IMR-90 (cell line): ENCODE results near the gene IL4. TPM values are rescaled to one million over a fixed set of nuclear protein-coding genes. Genes with fewer than 3 reads are reported as not detected.

Experiments
- ATAC-seq: fragments of 200-7000 bp; cut with Tn5 transposase; 2 replicates; pipeline ENCODE4 v1.9.1; 2020; ENCODE audit warnings: low read depth, mild to moderate bottlenecking, moderate library complexity
- BruUV-seq: library from RNA; stranded (reverse); fragments of 400-500 nt; replicated peaks from 2 replicates; lab custom pipeline; 2021; lab: Mats Ljungman, UMichigan
- CTCF ChIA-PET: fragments of 300-600 bp; formaldehyde crosslinking; extraction: SDS; loops from one replicate; lab custom pipeline; 2021; ENCODE audit warnings: antibody characterized with exemption; lab: Yijun Ruan, JAX
- POLR2A ChIA-PET: fragments of 300-600 bp; sonication (Branson Sonifier 250); formaldehyde crosslinking; loops from one replicate; lab custom pipeline; 2022; ENCODE audit warnings: antibody characterized with exemption; ENCODE audit not compliant: unreplicated experiment; lab: Charles Lee
- DNase-seq: peaks from one replicate; pipeline ENCODE4 v3.0.0; 2013
- H2AFZ ChIP-seq: replicated peaks from 2 replicates; pipeline ENCODE3; 2013; ENCODE audit warnings: low read length, mild to moderate bottlenecking; ENCODE audit not compliant: poor library complexity
- H2AK5ac ChIP-seq: 2 replicates; pipeline ENCODE4 v1.6.1; 2013; ENCODE audit warnings: low read depth, low read length, inconsistent platforms
- H2AK9ac ChIP-seq: replicated peaks from 2 replicates; pipeline ENCODE3; 2013; ENCODE audit warnings: mild to moderate bottlenecking, low read depth, low read length, moderate library complexity; ENCODE audit not compliant: poor library complexity
- H2BK120ac ChIP-seq: 2 replicates; pipeline ENCODE4 v1.6.1; 2013; ENCODE audit warnings: low read depth, low read length, inconsistent platforms
- H2BK15ac ChIP-seq: 3 replicates; pipeline ENCODE4 v1.6.1; 2013; ENCODE audit warnings: low read depth, low read length, inconsistent platforms
- H2BK20ac ChIP-seq: 2 replicates; pipeline ENCODE4 v1.6.1; 2013; ENCODE audit warnings: low read depth, mild to moderate bottlenecking, inconsistent platforms, low read length, moderate library complexity
- H2BK5ac ChIP-seq: 2 replicates; pipeline ENCODE4 v1.6.1; 2013; ENCODE audit warnings: mild to moderate bottlenecking, low read depth, low read length, inconsistent platforms; ENCODE audit not compliant: poor library complexity, severe bottlenecking
- H3K14ac ChIP-seq: replicated peaks from 2 replicates; pipeline ENCODE4 v1.6.1; 2013; ENCODE audit warnings: low read depth, low read length, inconsistent platforms
- H3K18ac ChIP-seq: 2 replicates; pipeline ENCODE4 v1.6.1; 2013; ENCODE audit warnings: low read depth, low read length, control low read depth
- H3K23ac ChIP-seq: 2 replicates; pipeline ENCODE4 v1.6.1; 2013; ENCODE audit warnings: low read depth, low read length, inconsistent platforms
- H3K27ac ChIP-seq: 2 replicates; pipeline ENCODE4 v1.5.1; 2013; ENCODE audit warnings: mild to moderate bottlenecking, control low read depth, low read length; ENCODE audit not compliant: insufficient read depth
- H3K27me3 ChIP-seq: 2 replicates; pipeline ENCODE4 v1.6.1; 2013; ENCODE audit warnings: low read length; ENCODE audit not compliant: control insufficient read depth, insufficient read depth
- H3K36me3 ChIP-seq: 2 replicates; pipeline ENCODE4 v1.6.1; 2013; ENCODE audit warnings: low read length, mixed read lengths; ENCODE audit not compliant: control insufficient read depth, insufficient read depth
- H3K4ac ChIP-seq: 2 replicates; pipeline ENCODE4 v1.6.1; 2013; ENCODE audit warnings: low read depth, low read length, inconsistent platforms
- H3K4me1 ChIP-seq: 2 replicates; pipeline ENCODE4 v1.6.1; 2013; ENCODE audit warnings: low read length, mixed read lengths; ENCODE audit not compliant: control insufficient read depth, insufficient read depth
- H3K4me2 ChIP-seq: 2 replicates; pipeline ENCODE4 v1.6.1; 2013; ENCODE audit warnings: low read depth, mild to moderate bottlenecking, control low read depth, low read length, moderate library complexity
- H3K4me3 ChIP-seq: 2 replicates; pipeline ENCODE4 v1.5.1; 2013; ENCODE audit warnings: low read depth, mild to moderate bottlenecking, control low read depth, low read length, moderate library complexity; ENCODE audit not compliant: insufficient read depth
- H3K56ac ChIP-seq: 2 replicates; pipeline ENCODE4 v1.6.1; 2013; ENCODE audit warnings: low read length, inconsistent platforms; ENCODE audit not compliant: insufficient read depth; ENCODE audit errors: extremely low read depth
- H3K79me1 ChIP-seq, 2 experiments: 2 replicates each; pipeline ENCODE4 v1.6.1; 2013; ENCODE audit warnings: low read length in 2 of 2, inconsistent platforms in 1 of 2, low read depth in 1 of 2
- H3K9ac ChIP-seq: 2 replicates; pipeline ENCODE4 v1.6.1; 2013; ENCODE audit warnings: low read depth, low read length, control low read depth
- H3K9me1 ChIP-seq: 2 replicates; pipeline ENCODE4 v1.6.1; 2013; ENCODE audit warnings: low read length, inconsistent platforms; ENCODE audit not compliant: insufficient read depth
- H3K9me3 ChIP-seq: 2 replicates; pipeline ENCODE4 v1.6.1; 2013; ENCODE audit warnings: low read length; ENCODE audit not compliant: control insufficient read depth, insufficient read depth
- H4K20me1 ChIP-seq: 2 replicates; pipeline ENCODE4 v1.6.1; 2013; ENCODE audit warnings: low read length, inconsistent platforms; ENCODE audit not compliant: insufficient read depth
- H4K5ac ChIP-seq: 2 replicates; pipeline ENCODE4 v1.6.1; 2013; ENCODE audit warnings: mild to moderate bottlenecking, low read depth, low read length, control low read depth
- H4K8ac ChIP-seq, 2 experiments: 2 replicates each; pipeline ENCODE4 v1.6.1; 2013; ENCODE audit warnings: low read depth in 2 of 2, low read length in 2 of 2, control low read depth in 1 of 2, inconsistent platforms in 1 of 2
- H4K91ac ChIP-seq: 2 replicates; pipeline ENCODE4 v1.6.1; 2013; ENCODE audit warnings: low read depth, low read length, inconsistent platforms; ENCODE audit not compliant: insufficient read depth
- BHLHE40 ChIP-seq: fragments of 150-350 bp; IDR thresholded peaks from 2 replicates; pipeline ENCODE4 v1.6.1; 2016; ENCODE audit warnings: mild to moderate bottlenecking, low read depth, low read length
- CEBPB ChIP-seq: IDR thresholded peaks from 2 replicates; pipeline ENCODE4 v1.6.1; 2012; ENCODE audit warnings: low read depth, low read length, improper control_type of control experiment
- CHD1 ChIP-seq: IDR thresholded peaks from 2 replicates; pipeline ENCODE4 v1.6.1; 2012; ENCODE audit warnings: low read depth, low read length, improper control_type of control experiment
- CTCF ChIP-seq: conservative IDR thresholded peaks from 2 replicates; pipeline ENCODE4 v1.5.1; 2012; ENCODE audit warnings: mild to moderate bottlenecking, low read depth, low read length, improper control_type of control experiment
- ELK1 ChIP-seq: fragments of 150-350 bp; IDR thresholded peaks from 2 replicates; pipeline ENCODE4 v1.6.1; 2016; ENCODE audit warnings: low read depth, mild to moderate bottlenecking, low read length, moderate library complexity, borderline replicate concordance
- FOS ChIP-seq: fragments of 150-350 bp; IDR thresholded peaks from 2 replicates; pipeline ENCODE4 v1.6.1; 2016; ENCODE audit warnings: low read depth, low read length
- MAFK ChIP-seq: IDR thresholded peaks from 2 replicates; pipeline ENCODE4 v1.6.1; 2012; ENCODE audit warnings: low read depth, low read length, improper control_type of control experiment
- MAZ ChIP-seq: IDR thresholded peaks from 2 replicates; pipeline ENCODE4 v1.6.1; 2012; ENCODE audit warnings: low read depth, mild to moderate bottlenecking, low read length, improper control_type of control experiment, moderate library complexity, borderline replicate concordance
- MXI1 ChIP-seq: IDR thresholded peaks from 2 replicates; pipeline ENCODE4 v1.6.1; 2012; ENCODE audit warnings: low read depth, mild to moderate bottlenecking, low read length, moderate library complexity, borderline replicate concordance
- NFE2L2 ChIP-seq: fragments of 150-350 bp; IDR thresholded peaks from 2 replicates; pipeline ENCODE4 v1.6.1; 2016; ENCODE audit warnings: low read depth, mild to moderate bottlenecking, low read length
- POLR2A ChIP-seq: IDR thresholded peaks from 2 replicates; pipeline ENCODE4 v1.6.1; 2012; ENCODE audit warnings: mild to moderate bottlenecking, low read depth, low read length
- RAD21 ChIP-seq: IDR thresholded peaks from 2 replicates; pipeline ENCODE4 v1.6.1; 2012; ENCODE audit warnings: low read length, improper control_type of control experiment
- RCOR1 ChIP-seq: IDR thresholded peaks from 2 replicates; pipeline ENCODE4 v1.6.1; 2012; ENCODE audit warnings: mild to moderate bottlenecking, low read length, improper control_type of control experiment; ENCODE audit not compliant: insufficient replicate concordance
- RFX5 ChIP-seq: IDR thresholded peaks from 2 replicates; pipeline ENCODE4 v1.8.0; 2012; ENCODE audit warnings: low read depth, mild to moderate bottlenecking, low read length, moderate library complexity
- SMC3 ChIP-seq: fragments of 150-350 bp; IDR thresholded peaks from 2 replicates; pipeline ENCODE4 v1.6.1; 2016; ENCODE audit warnings: low read depth, mild to moderate bottlenecking, antibody characterized with exemption, low read length, moderate library complexity
- USF2 ChIP-seq: fragments of 150-350 bp; IDR thresholded peaks from 2 replicates; pipeline ENCODE4 v1.6.1; 2017; ENCODE audit warnings: mild to moderate bottlenecking, antibody characterized with exemption, low read length, low read depth
- WGBS, 2 experiments: methylation state at CpG; one replicate each; pipeline versions ENCODE4 v1.1.5 to v1.1.7; 2013; ENCODE audit warnings: missing lambda C conversion rate in 2 of 2; ENCODE audit not compliant: insufficient read length in 1 of 2; ENCODE audit errors: extremely low coverage in 2 of 2; 5-methylcytosine and 5-hydroxymethylcytosine counted together
- dilution Hi-C: fragments of 300-500 bp; cut with HindIII; formaldehyde crosslinking; loops from one replicate; pipeline ENCODE4 v1.14.3; 2018; ENCODE audit warnings: low sequenced_read_pairs; ENCODE audit not compliant: unreplicated experiment
- in situ Hi-C: fragments of 300-500 bp; cut with MboI; formaldehyde crosslinking; loops from 3 replicates; pipeline ENCODE4 v1.14.3; 2019; ENCODE audit warnings: low sequenced_read_pairs, inconsistent platforms, mixed read lengths
- intact Hi-C: fragments of 100-400 bp; cut with micrococcal nuclease; formaldehyde crosslinking; loops from 2 replicates; pipeline ENCODE4 v1.10.0; 2022
- polyA plus RNA-seq, 3 experiments: library from polyadenylated mRNA; depleted of rRNA; stranded (reverse); fragments of >200 nt; gene quantifications; 2 replicates each; pipeline ENCODE4 v1.2.3, GENCODE V29; 2012; ENCODE audit warnings: low replicate concordance in 1 of 3
- total RNA-seq: library from RNA; depleted of rRNA; stranded (reverse); fragments of >200 nt; gene quantifications from 2 replicates; pipeline ENCODE4 v1.2.3, GENCODE V29; 2012

The IL4 gene
- total and polyA plus RNA-seq, 2 of the 4 experiments (the other 2 are of a cell fraction): not detected

GRCh38 chr5:132678735-132679134, 4.9 kb downstream of the IL4 start:
- Histone ChIP-seq H3K27ac (no peak overlapping the region), H3K9me3 (no peaks in the 10 kb centered on the region), H2BK120ac (no peak overlapping the region), H3K18ac (no peak overlapping the region), H3K4me2 (no peak overlapping the region), H4K91ac (no peak overlapping the region), H3K9ac (no peak overlapping the region), H3K4ac (no peak overlapping the region), H4K5ac (no peak overlapping the region), H3K9me1 (peaks cover 25% of the 10 kb centered on the region), H3K27me3 (no peaks in the 10 kb centered on the region), H2BK15ac (no peak overlapping the region), H2AK9ac (no peak overlapping the region), H3K36me3 (no peaks in the 10 kb centered on the region), H2AFZ (no peak overlapping the region), H3K4me1 (peaks cover 18% of the 10 kb centered on the region), H3K4me3 (no peak overlapping the region), H4K8ac (no peak overlapping the region), H3K79me1 (no peaks in the 10 kb centered on the region), H2AK5ac (no peak overlapping the region), H2BK20ac (no peak overlapping the region), H3K23ac (no peak overlapping the region), H3K56ac (no peak overlapping the region), H2BK5ac (no peak overlapping the region), H4K20me1 (no peaks in the 10 kb centered on the region), H3K14ac (no peak overlapping the region)
- ChIA-PET CTCF (interaction anchor here (0.6 kb wide), 1 partner anchor 142 kb away, joined by 3 read pairs; no protein-coding TSS in a partner anchor), POLR2A (no interaction called here)
- WGBS, 2 experiments: 91% methylated on average over 1 of the region's 1 CpG; no CpG with 5 or more reads in 1 of the 2 experiments
- intact Hi-C loops (no loop called here), dilution Hi-C loops (no loop called here), in situ Hi-C loops (no loop called here)
- DNase-seq: no peak
- BruUV-seq: no TSS peak
- no peak for ATAC-seq
- TF ChIP-seq CTCF (no peak), RCOR1 (no peak), NFE2L2 (no peak), CHD1 (no peak), SMC3 (no peak), MXI1 (no peak), FOS (no peak), MAFK (no peak), CEBPB (no peak), POLR2A (no peak), RAD21 (no peak), RFX5 (no peak), ELK1 (no peak), MAZ (no peak), USF2 (no peak), BHLHE40 (no peak)
